CD4-positive, alpha-beta T cell (primary cell): ENCODE measurements around the gene CACNA2D4. TPM values are rescaled to one million over a fixed set of nuclear protein-coding genes. Genes with fewer than 3 reads are reported as not detected.
A peak's percentile ranks its signal among the peaks of the same experiment; 100 is the strongest.

Experiments used
- ATAC-seq: fragments of 200-7000 bp; cut with Tn5 transposase; one replicate; pipeline ENCODE4 v1.10.0; 2022; ENCODE audit warnings: mild to moderate bottlenecking; ENCODE audit not compliant: poor library complexity
- CTCF ChIA-PET: fragments of 350-600 bp; sonication (Branson Sonifier 250); formaldehyde crosslinking; loops from one replicate; lab custom pipeline; 2021; ENCODE audit warnings: antibody characterized with exemption, inconsistent platforms; lab: Charles Lee
- POLR2A ChIA-PET: fragments of 350-600 bp; sonication (Branson Sonifier 250); formaldehyde crosslinking; loops from one replicate; lab custom pipeline; 2021; ENCODE audit warnings: antibody characterized with exemption, inconsistent platforms; lab: Charles Lee
- DNase-seq, 14 experiments: peaks; one replicate each; pipeline ENCODE4 v3.0.0-alpha.2; 2013 to 2020; ENCODE audit warnings: mixed read lengths in 2 of 14
- H3K27ac ChIP-seq, 2 donors: one replicate each; pipeline versions ENCODE4 v1.5.1 to v1.7.0; 2013; ENCODE audit warnings: low read length in 2 of 2, low read depth in 1 of 2, mild to moderate bottlenecking in 1 of 2
- H3K27me3 ChIP-seq, 2 experiments: 1 replicate in 1 of 2; 2 replicates in 1 of 2; pipeline versions ENCODE4 v1.6.1 to v1.7.0; 2013; ENCODE audit warnings: low read length in 2 of 2, control low read depth in 1 of 2, mild to moderate bottlenecking in 1 of 2, moderate library complexity in 1 of 2; ENCODE audit not compliant: insufficient read depth in 2 of 2, control insufficient read depth in 1 of 2
- H3K36me3 ChIP-seq: one replicate; pipeline ENCODE4 v1.6.1; 2013; ENCODE audit warnings: low read length, control low read depth; ENCODE audit not compliant: insufficient read depth
- H3K4me1 ChIP-seq: one replicate; pipeline ENCODE4 v1.6.1; 2013; ENCODE audit warnings: low read length, control low read depth; ENCODE audit not compliant: insufficient read depth
- H3K4me3 ChIP-seq: one replicate; pipeline ENCODE4 v1.5.1; 2013; ENCODE audit warnings: mild to moderate bottlenecking, low read length, moderate library complexity
- H3K9me3 ChIP-seq, 2 experiments: 1 replicate in 1 of 2; 2 replicates in 1 of 2; pipeline versions ENCODE4 v1.6.1 to v1.7.0; 2013; ENCODE audit warnings: low read length in 2 of 2, mild to moderate bottlenecking in 2 of 2, control low read depth in 1 of 2, moderate library complexity in 1 of 2; ENCODE audit not compliant: control insufficient read depth in 1 of 2, insufficient read depth in 1 of 2
- H3K27ac Mint-ChIP-seq: one replicate; pipeline ENCODE4 v1.8.0; 2020; ENCODE audit warnings: mixed read lengths
- H3K27me3 Mint-ChIP-seq: one replicate; pipeline ENCODE4 v1.8.0; 2021; ENCODE audit warnings: mixed read lengths
- H3K36me3 Mint-ChIP-seq: one replicate; pipeline ENCODE4 v1.8.0; 2021; ENCODE audit warnings: low read depth, mixed read lengths
- H3K4me1 Mint-ChIP-seq: one replicate; pipeline ENCODE4 v1.8.0; 2021; ENCODE audit warnings: low read depth, mixed read lengths
- H3K4me3 Mint-ChIP-seq: one replicate; pipeline ENCODE4 v1.8.0; 2020; ENCODE audit warnings: mild to moderate bottlenecking, mixed read lengths
- H3K9me3 Mint-ChIP-seq: one replicate; pipeline ENCODE4 v1.8.0; 2020; ENCODE audit warnings: mixed read lengths
- intact Hi-C, 2 experiments: fragments of 100-400 bp; cut with DNase I in 1 of 2; cut with micrococcal nuclease in 1 of 2; formaldehyde crosslinking; loops; one replicate each; pipeline versions ENCODE4 v1.15.1 to v1.9.0; 2023 to 2025; cut with DNase I, micrococcal nuclease
- total RNA-seq, 174 experiments: library from RNA in 2 of 174; stranded (reverse) in 2 of 174; gene quantifications; one replicate each; pipeline ENCODE4 v1.2.3 and lab custom pipeline; 2021 to 2026
- TF ChIP-seq, protein P1 (sequence below): fragments of 200-600 bp; IDR thresholded peaks from one replicate; pipeline ENCODE4 v1.8.0; 2022; ENCODE audit warnings: antibody characterized with exemption, mild to moderate bottlenecking

The CACNA2D4 gene
- total RNA-seq, 2 experiments from 2014 or later: 10.5 to 11.3 TPM

DNA sequence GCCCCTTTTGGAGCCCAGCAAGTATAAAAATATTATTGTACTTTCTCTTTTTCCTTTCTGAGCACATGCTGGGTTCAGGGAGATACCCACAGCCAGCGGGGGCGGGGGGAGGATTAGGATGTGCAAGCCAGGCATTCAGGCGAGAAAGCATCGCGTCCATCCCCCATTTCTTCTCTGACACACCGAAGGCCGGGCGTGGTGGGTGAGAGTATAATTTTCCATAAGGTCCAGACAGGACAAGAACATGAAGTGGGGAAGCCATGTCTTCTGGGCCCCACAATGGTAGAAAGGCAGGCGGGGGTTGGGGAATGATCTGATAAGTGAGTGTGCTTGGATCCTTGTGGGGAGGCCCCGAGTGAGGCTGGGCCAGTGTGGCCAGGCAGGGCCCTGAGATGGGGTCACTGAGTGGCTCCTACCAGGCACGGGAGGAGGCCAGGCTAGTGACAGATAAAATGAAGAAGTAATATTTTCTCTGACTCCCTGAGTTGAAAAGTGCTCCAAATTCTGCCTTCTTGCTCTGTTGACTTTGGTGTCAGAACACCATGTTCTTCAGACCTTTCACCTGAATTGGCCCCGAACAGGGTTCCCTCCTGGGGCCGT is 108.8 kb downstream of the CACNA2D4 start:
- H3K4me1 Mint-ChIP-seq: peaks cover 15% of the 10 kb centered on the region
- intact Hi-C loops: no loop called here
- Histone ChIP-seq H3K27ac (no peak overlapping the region), H3K4me3 (no peak overlapping the region), H3K36me3 (no peaks in the 10 kb centered on the region), H3K27me3 (no peaks in the 10 kb centered on the region), H3K4me1 (peaks cover 80% of the 10 kb centered on the region), H3K9me3 (no peaks in the 10 kb centered on the region)
- DNase-seq (no peak), ATAC-seq (no peak)
- no peak overlapping the region for H3K27ac Mint-ChIP-seq
- H3K36me3 Mint-ChIP-seq: no peaks in the 10 kb centered on the region
- no peaks in the 10 kb centered on the region for H3K27me3 Mint-ChIP-seq
- POLR2A ChIA-PET: no interaction called here
- no peaks in the 10 kb centered on the region for H3K9me3 Mint-ChIP-seq
- CTCF ChIA-PET: no interaction called here
- no peak overlapping the region for H3K4me3 Mint-ChIP-seq
- TF ChIP-seq, protein P1, sequence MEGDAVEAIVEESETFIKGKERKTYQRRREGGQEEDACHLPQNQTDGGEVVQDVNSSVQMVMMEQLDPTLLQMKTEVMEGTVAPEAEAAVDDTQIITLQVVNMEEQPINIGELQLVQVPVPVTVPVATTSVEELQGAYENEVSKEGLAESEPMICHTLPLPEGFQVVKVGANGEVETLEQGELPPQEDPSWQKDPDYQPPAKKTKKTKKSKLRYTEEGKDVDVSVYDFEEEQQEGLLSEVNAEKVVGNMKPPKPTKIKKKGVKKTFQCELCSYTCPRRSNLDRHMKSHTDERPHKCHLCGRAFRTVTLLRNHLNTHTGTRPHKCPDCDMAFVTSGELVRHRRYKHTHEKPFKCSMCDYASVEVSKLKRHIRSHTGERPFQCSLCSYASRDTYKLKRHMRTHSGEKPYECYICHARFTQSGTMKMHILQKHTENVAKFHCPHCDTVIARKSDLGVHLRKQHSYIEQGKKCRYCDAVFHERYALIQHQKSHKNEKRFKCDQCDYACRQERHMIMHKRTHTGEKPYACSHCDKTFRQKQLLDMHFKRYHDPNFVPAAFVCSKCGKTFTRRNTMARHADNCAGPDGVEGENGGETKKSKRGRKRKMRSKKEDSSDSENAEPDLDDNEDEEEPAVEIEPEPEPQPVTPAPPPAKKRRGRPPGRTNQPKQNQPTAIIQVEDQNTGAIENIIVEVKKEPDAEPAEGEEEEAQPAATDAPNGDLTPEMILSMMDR: no peak

DNA sequence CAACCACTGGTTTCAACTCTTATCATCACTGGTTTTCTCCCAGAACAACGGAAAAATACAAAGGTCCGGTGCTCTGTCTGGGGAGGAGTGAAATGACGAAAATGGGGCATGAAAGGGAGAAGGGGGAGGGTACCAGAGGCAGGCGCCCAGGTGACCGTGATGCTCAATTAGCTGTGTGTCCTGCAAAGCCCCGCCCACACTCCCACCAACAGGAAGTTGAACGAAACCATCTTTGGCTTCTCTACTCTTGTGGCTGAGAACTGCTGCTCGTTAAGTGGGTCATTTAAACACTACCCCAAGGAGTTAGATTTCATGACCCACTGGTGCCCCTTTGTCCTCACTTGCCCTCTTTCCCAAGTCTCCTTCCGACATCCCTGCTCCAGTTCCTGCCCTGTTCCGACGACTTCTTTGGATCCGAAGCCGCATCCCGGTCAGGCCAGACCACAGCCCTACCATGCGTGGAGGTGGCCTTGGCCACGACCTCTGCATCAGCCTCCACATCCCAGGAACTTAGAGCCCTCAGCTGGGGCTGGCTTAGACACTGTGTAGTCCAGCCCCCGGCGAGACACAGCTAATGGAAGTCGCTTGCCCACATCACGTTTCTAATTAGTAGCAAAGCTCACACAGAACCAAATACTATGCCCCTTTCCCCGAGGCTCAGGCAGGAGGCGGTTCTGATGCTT is 109.5 kb downstream of the CACNA2D4 start:
- Mint-ChIP-seq H3K27ac (no peak overlapping the region), H3K36me3 (no peaks in the 10 kb centered on the region), H3K9me3 (no peaks in the 10 kb centered on the region), H3K4me3 (no peak overlapping the region), H3K4me1 (peaks cover 21% of the 10 kb centered on the region), H3K27me3 (no peaks in the 10 kb centered on the region)
- DNase-seq: peak in 2 of 14 experiments; percentile 43 to 49
- POLR2A ChIA-PET: no interaction called here
- CTCF ChIA-PET: interaction anchor here (1.0 kb wide), 1 partner anchor 131 kb away, joined by 3 read pairs; no protein-coding TSS in a partner anchor
- ATAC-seq: no peak
- no peak overlapping the region for H3K27ac ChIP-seq
- intact Hi-C loops: no loop called here
- H3K9me3 ChIP-seq: no peaks in the 10 kb centered on the region
- no peak overlapping the region for H3K4me3 ChIP-seq
- H3K4me1 ChIP-seq: peaks cover 83% of the 10 kb centered on the region
- no peaks in the 10 kb centered on the region for H3K36me3 ChIP-seq
- TF ChIP-seq, protein P1: no peak
- H3K27me3 ChIP-seq: no peaks in the 10 kb centered on the region

DNA sequence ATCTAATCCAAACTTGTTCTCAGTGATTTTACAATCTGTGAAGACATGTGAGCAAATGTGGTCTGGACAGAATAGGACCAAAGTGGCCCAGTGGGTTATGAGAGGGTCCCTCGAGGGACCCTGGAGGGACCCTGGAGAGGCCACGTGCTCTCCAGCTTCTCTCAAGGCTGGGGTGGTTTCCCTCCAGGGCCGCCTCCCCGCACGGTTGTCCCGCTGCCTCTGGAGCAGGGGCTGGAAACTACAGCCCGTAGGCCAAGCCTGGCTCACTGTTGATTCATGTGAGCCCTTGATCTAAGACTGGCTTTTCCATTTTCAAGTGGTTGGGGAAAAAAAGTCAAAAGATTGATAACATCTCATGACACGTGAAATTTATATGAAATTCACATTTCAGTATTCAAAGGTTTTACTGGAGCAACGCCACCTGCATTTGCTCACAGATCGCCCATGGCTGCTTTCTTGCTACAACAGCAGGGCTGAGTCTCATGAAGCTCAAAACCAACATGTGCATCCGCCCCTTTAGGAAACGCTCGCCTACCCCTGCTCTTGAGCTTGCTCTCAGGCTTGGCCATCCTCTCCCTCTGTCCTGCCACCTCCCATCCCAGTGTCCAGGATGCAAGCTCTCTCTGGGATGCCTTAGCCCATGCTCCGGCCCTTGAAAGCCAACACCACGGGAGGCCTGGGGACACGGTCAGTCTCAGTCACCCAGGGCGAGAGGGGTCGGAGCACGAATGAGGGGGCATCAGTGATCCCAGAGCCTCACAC is 110.2 kb downstream of the CACNA2D4 start:
- peaks cover 21% of the 10 kb centered on the region for H3K4me1 Mint-ChIP-seq
- DNase-seq: no peak
- Histone ChIP-seq H3K27ac (no peak overlapping the region), H3K4me1 (peaks cover 75% of the 10 kb centered on the region), H3K27me3 (no peaks in the 10 kb centered on the region), H3K36me3 (no peaks in the 10 kb centered on the region), H3K4me3 (no peak overlapping the region), H3K9me3 (no peaks in the 10 kb centered on the region)
- H3K36me3 Mint-ChIP-seq: no peaks in the 10 kb centered on the region
- ChIA-PET CTCF (interaction anchor here (1.0 kb wide), 1 partner anchor 131 kb away, joined by 3 read pairs; no protein-coding TSS in a partner anchor), POLR2A (no interaction called here)
- no peak overlapping the region for H3K27ac Mint-ChIP-seq
- H3K4me3 Mint-ChIP-seq: no peak overlapping the region
- no peaks in the 10 kb centered on the region for H3K27me3 Mint-ChIP-seq
- no peaks in the 10 kb centered on the region for H3K9me3 Mint-ChIP-seq
- intact Hi-C loops: no loop called here
- no peak for ATAC-seq
- TF ChIP-seq, protein P1: no peak
